ENCODE results near the gene SNX15. TPM values are rescaled to one million over a fixed set of nuclear protein-coding genes. Genes with fewer than 3 reads are reported as not detected.

SNX15 gene
- polyA plus RNA-seq, 4 donors, result 23.2 to 46.6 (median 31.0) TPM

DNA sequence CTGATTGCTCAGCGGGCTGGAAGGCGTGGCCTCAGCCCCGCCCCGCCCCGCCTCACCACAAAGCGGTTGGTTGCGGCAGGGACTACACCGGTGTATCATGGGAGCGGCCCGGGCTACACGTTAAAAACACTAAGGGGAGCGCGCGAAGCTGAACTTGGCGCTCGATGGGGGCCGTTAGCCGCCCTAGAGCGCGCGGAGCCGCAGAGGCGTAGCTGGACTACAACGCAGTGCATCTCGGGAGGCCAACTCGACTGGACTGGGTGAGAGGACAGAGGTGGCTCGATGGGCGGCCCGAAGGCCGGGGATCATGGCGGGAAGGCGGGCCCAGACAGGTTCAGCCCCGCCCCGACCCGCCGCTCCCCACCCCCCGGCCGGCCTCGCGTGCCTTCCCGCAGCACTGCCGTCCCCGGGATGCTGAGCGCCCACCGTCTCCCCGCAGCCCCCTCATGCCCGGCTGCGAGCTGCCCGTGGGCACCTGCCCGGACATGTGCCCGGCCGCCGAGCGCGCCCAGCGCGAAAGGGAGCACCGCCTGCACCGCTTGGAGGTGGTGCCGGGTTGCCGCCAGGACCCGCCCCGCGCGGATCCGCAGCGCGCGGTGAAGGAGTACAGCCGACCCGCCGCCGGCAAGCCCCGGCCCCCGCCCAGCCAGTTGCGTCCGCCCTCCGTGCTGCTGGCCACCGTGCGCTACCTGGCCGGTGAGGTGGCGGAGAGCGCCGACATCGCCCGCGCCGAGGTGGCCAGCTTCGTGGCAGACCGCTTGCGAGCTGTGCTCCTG is 13.8 kb downstream of the SNX15 start, which contains the start of gene SAC3D1:
Gene SAC3D1 (plus strand): TSS at position 364 of the 776 bp plus-strand sequence. CDS start 83 bp downstream, at position 447.
- Histone ChIP-seq H3K4me3 (ENCODE audit: low read depth in 1 of 3, low read length in 3 of 3) (peak within 1 kb of the TSS; percentile 60 to 91 (median 66)), H3K36me3 (ENCODE audit: control insufficient read depth in 3 of 3, insufficient read depth in 2 of 3, low read depth in 1 of 3, low read length in 3 of 3) (peaks cover 1 to 75% (median 5%) of the 10 kb centered on the region in 3 donors), H3K4me1 (ENCODE audit: control insufficient read depth in 3 of 3, insufficient read depth in 2 of 3, low read depth in 1 of 3, low read length in 2 of 3) (peaks cover 0 to 7% (median 0%) of the 10 kb centered on the region in 3 donors), H3K27ac (ENCODE audit: low read depth in 1 of 3, low read length in 2 of 3) (peak within 1 kb of the TSS; percentile 85 to 98 (median 98)), H3K27me3 (ENCODE audit: control insufficient read depth in 3 of 3, insufficient read depth in 3 of 3, low read length in 3 of 3) (no peaks in the 10 kb centered on the region), H3K9me3 (ENCODE audit: control insufficient read depth in 2 of 2, insufficient read depth in 1 of 2, low read depth in 1 of 2, low read length in 1 of 2) (no peaks in the 10 kb centered on the region)
- 0 to 1% (median 0%) methylated on average over 57 to 91 of the region's 91 CpGs for WGBS, 3 donors
- DNase-seq, result peak; percentile 94 to 95
- no peak for FAIRE-seq

GRCh38 chr11:65042891-65043290 is 15.7 kb downstream of the SNX15 start:
- Histone ChIP-seq H3K27ac (ENCODE audit: low read depth in 1 of 3, low read length in 2 of 3) (no peak overlapping the region), H3K4me3 (ENCODE audit: low read depth in 1 of 3, low read length in 3 of 3) (no peak overlapping the region), H3K27me3 (ENCODE audit: control insufficient read depth in 3 of 3, insufficient read depth in 3 of 3, low read length in 3 of 3) (peaks cover 0 to 4% (median 0%) of the 10 kb centered on the region in 3 donors), H3K36me3 (ENCODE audit: control insufficient read depth in 3 of 3, insufficient read depth in 2 of 3, low read depth in 1 of 3, low read length in 3 of 3) (peaks cover 1 to 65% (median 5%) of the 10 kb centered on the region in 3 donors), H3K9me3 (ENCODE audit: control insufficient read depth in 2 of 2, insufficient read depth in 1 of 2, low read depth in 1 of 2, low read length in 1 of 2) (no peaks in the 10 kb centered on the region), H3K4me1 (ENCODE audit: control insufficient read depth in 3 of 3, insufficient read depth in 2 of 3, low read depth in 1 of 3, low read length in 2 of 3) (peaks cover 0 to 15% (median 2%) of the 10 kb centered on the region in 3 donors)
- FAIRE-seq (no peak), DNase-seq (no peak)
- WGBS, 3 donors, result 81 to 89% (median 87%) methylated on average over 6 of the region's 6 CpGs

DNA sequence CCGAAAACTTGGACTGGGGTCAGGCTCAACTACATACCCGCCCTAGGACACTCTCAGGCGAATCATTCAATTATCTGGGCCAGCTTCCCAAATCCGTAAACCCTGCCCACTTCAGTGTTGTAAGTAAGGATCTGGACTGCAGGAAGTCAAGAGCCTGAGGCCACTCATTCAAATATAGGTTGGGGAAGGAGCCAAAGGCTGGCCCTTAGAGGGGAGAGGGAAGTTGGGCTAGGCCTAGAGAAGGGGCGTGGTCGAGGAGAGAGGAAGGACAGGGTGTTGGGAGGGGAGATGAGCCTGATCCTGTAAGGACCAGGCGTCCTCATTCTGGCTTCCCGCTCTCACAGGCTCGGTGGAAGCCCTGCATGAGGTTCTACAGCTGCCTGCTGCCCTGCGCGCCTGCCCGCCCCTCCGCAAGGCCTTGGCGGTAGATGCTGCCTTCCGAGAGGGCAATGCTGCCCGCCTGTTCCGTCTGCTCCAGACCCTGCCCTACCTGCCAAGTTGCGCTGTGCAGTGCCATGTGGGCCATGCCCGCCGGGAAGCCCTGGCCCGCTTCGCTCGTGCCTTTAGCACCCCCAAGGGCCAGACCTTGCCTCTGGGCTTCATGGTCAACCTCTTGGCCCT is 16.8 kb downstream of the SNX15 start:
- peaks cover 0 to 21% (median 2%) of the 10 kb centered on the region in 3 donors for H3K4me1 ChIP-seq (ENCODE audit: control insufficient read depth in 3 of 3, insufficient read depth in 2 of 3, low read depth in 1 of 3, low read length in 2 of 3)
- WGBS, 3 donors, result 82 to 94% (median 88%) methylated on average over 23 of the region's 23 CpGs
- peaks cover 0 to 58% (median 1%) of the 10 kb centered on the region in 3 donors for H3K36me3 ChIP-seq (ENCODE audit: control insufficient read depth in 3 of 3, insufficient read depth in 2 of 3, low read depth in 1 of 3, low read length in 3 of 3)
- H3K4me3 ChIP-seq (ENCODE audit: low read depth in 1 of 3, low read length in 3 of 3), result no peak overlapping the region
- no peaks in the 10 kb centered on the region for H3K9me3 ChIP-seq (ENCODE audit: control insufficient read depth in 2 of 2, insufficient read depth in 1 of 2, low read depth in 1 of 2, low read length in 1 of 2)
- peaks cover 0 to 7% (median 0%) of the 10 kb centered on the region in 3 donors for H3K27me3 ChIP-seq (ENCODE audit: control insufficient read depth in 3 of 3, insufficient read depth in 3 of 3, low read length in 3 of 3)
- DNase-seq, result no peak
- H3K27ac ChIP-seq (ENCODE audit: low read depth in 1 of 3, low read length in 2 of 3), result no peak overlapping the region
- FAIRE-seq, result no peak

GRCh38 chr11:65045061-65045460 is 17.8 kb downstream of the SNX15 start:
- Histone ChIP-seq H3K36me3 (ENCODE audit: control insufficient read depth in 3 of 3, insufficient read depth in 2 of 3, low read depth in 1 of 3, low read length in 3 of 3) (peaks cover 0 to 50% (median 1%) of the 10 kb centered on the region in 3 donors), H3K9me3 (ENCODE audit: control insufficient read depth in 2 of 2, insufficient read depth in 1 of 2, low read depth in 1 of 2, low read length in 1 of 2) (no peaks in the 10 kb centered on the region), H3K27me3 (ENCODE audit: control insufficient read depth in 3 of 3, insufficient read depth in 3 of 3, low read length in 3 of 3) (peaks cover 0 to 7% (median 0%) of the 10 kb centered on the region in 3 donors), H3K27ac (ENCODE audit: low read depth in 1 of 3, low read length in 2 of 3) (no peak overlapping the region), H3K4me3 (ENCODE audit: low read depth in 1 of 3, low read length in 3 of 3) (no peak overlapping the region), H3K4me1 (ENCODE audit: control insufficient read depth in 3 of 3, insufficient read depth in 2 of 3, low read depth in 1 of 3, low read length in 2 of 3) (peaks cover 0 to 21% (median 2%) of the 10 kb centered on the region in 3 donors)
- DNase-seq (no peak), FAIRE-seq (no peak)
- WGBS, 3 donors, result 81 to 88% (median 87%) methylated on average over 5 of the region's 5 CpGs

- Histone ChIP-seq H3K4me3 (ENCODE audit: low read depth in 1 of 3, low read length in 3 of 3) (no peak overlapping the region), H3K36me3 (ENCODE audit: control insufficient read depth in 3 of 3, insufficient read depth in 2 of 3, low read depth in 1 of 3, low read length in 3 of 3) (peaks cover 0 to 47% (median 1%) of the 10 kb centered on the region in 3 donors), H3K9me3 (ENCODE audit: control insufficient read depth in 2 of 2, insufficient read depth in 1 of 2, low read depth in 1 of 2, low read length in 1 of 2) (no peaks in the 10 kb centered on the region), H3K27me3 (ENCODE audit: control insufficient read depth in 3 of 3, insufficient read depth in 3 of 3, low read length in 3 of 3) (peaks cover 0 to 7% (median 0%) of the 10 kb centered on the region in 3 donors), H3K4me1 (ENCODE audit: control insufficient read depth in 3 of 3, insufficient read depth in 2 of 3, low read depth in 1 of 3, low read length in 2 of 3) (peaks cover 0 to 21% (median 2%) of the 10 kb centered on the region in 3 donors), H3K27ac (ENCODE audit: low read depth in 1 of 3, low read length in 2 of 3) (no peak overlapping the region)
- no peak for FAIRE-seq
- 86 to 92% (median 90%) methylated on average over 7 of the region's 7 CpGs for WGBS, 3 donors
- DNase-seq, result no peak
These were observed 18.5 kb downstream of the SNX15 start for GRCh38 chr11:65045728-65046127.

DNA sequence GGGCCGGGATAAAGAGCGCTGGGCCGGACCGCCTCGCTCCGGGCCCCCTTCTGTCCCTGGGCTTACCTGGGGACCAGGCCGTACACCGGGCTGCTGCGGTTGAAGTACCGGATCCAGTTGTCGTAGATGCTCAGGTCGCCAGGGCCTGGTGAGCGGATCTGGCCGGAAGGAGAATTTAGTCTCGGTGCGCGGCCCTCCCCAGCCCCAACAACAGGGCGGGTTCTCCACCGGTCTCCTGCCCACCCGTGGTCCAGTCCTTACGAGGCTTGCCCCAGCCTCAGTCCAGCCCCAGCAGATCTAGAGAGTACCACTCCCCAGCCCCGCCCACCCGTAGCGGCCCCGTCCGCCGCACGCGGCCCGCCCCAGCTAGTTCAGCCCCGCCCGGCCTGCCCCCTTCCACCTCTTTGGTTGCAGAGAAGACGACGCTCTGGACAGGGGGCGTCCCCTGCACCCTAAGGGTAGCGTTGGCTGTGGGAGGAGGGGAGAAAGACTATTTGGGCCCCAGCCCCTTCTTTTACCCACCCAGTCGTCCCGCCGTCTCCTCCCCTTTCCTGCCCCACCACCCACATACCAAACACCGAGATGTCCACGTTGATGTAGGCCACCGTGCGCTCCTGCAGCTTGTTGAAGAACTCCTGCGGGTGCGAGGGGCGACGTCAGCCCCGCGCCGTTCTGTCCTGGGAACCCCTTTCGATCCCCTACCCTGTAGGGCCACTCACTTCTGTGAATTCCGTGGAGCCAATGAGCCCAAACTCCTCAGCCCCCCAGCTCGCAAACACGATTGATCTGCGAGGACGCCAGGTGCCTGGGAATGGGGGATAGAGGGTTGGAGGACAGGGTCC is 20.6 kb downstream of the SNX15 start:
- Histone ChIP-seq H3K9me3 (ENCODE audit: control insufficient read depth in 2 of 2, insufficient read depth in 1 of 2, low read depth in 1 of 2, low read length in 1 of 2) (no peaks in the 10 kb centered on the region), H3K36me3 (ENCODE audit: control insufficient read depth in 3 of 3, insufficient read depth in 2 of 3, low read depth in 1 of 3, low read length in 3 of 3) (peaks cover 0 to 40% (median 1%) of the 10 kb centered on the region in 3 donors), H3K4me3 (ENCODE audit: low read depth in 1 of 3, low read length in 3 of 3) (peak overlapping the region; percentile 22 to 44 (median 44)), H3K27me3 (ENCODE audit: control insufficient read depth in 3 of 3, insufficient read depth in 3 of 3, low read length in 3 of 3) (peaks cover 0 to 7% (median 0%) of the 10 kb centered on the region in 3 donors), H3K27ac (ENCODE audit: low read depth in 1 of 3, low read length in 2 of 3) (peak overlapping the region in 1 of 3 donors; percentile 42), H3K4me1 (ENCODE audit: control insufficient read depth in 3 of 3, insufficient read depth in 2 of 3, low read depth in 1 of 3, low read length in 2 of 3) (peaks cover 0 to 17% (median 2%) of the 10 kb centered on the region in 3 donors)
- DNase-seq (no peak), FAIRE-seq (no peak)
- 19 to 54% (median 40%) methylated on average over 43 to 56 of the region's 56 CpGs for WGBS, 3 donors

DNA sequence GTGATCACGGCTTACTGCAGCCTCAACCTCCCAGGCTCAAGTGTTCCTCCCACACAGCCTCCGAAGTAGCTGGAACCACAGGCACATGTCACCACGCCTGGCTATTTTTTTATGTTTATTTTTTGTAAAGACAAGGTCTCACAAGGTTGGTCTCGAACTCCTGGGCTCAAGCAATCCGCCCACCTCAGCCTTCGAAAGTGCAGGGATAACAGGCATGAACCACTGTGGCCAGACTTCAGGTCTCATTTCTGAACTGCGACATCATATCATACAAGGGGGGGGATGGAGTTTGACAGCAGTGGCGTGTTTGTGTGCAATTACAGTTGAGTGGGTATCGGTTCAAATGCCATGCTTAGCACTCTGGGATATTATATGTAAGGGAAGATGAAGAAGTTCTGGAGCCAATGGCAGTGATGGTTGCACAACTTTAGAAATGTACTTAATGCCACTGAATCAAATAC is 24.2 kb downstream of the SNX15 start:
- whole genome bisulfite sequencing, 3 donors, result 82 to 92% (median 85%) methylated on average over 9 of the region's 9 CpGs
- H3K27me3 ChIP-seq (ENCODE audit: control insufficient read depth in 3 of 3, insufficient read depth in 3 of 3, low read length in 3 of 3), result peaks cover 0 to 7% (median 0%) of the 10 kb centered on the region in 3 donors
- H3K36me3 ChIP-seq (ENCODE audit: control insufficient read depth in 3 of 3, insufficient read depth in 2 of 3, low read depth in 1 of 3, low read length in 3 of 3), result peaks cover 0 to 5% (median 0%) of the 10 kb centered on the region in 3 donors
- FAIRE-seq (no peak), DNase-seq (no peak)
- H3K4me1 ChIP-seq (ENCODE audit: control insufficient read depth in 3 of 3, insufficient read depth in 2 of 3, low read depth in 1 of 3, low read length in 2 of 3), result peaks cover 1 to 28% (median 2%) of the 10 kb centered on the region in 3 donors
- no peaks in the 10 kb centered on the region for H3K9me3 ChIP-seq (ENCODE audit: control insufficient read depth in 2 of 2, insufficient read depth in 1 of 2, low read depth in 1 of 2, low read length in 1 of 2)
- no peak overlapping the region for H3K27ac ChIP-seq (ENCODE audit: low read depth in 1 of 3, low read length in 2 of 3)
- H3K4me3 ChIP-seq (ENCODE audit: low read depth in 1 of 3, low read length in 3 of 3), result no peak overlapping the region
